T-helper 1 cell treated with Interleukin-12 subunit alpha and Interleukin-12 subunit beta and Interleukin-4 antibody, amounts not matched to agents 30 ng/mL and 1 ng/mL, for 36 hours (primary cell): Measurements from ENCODE around the gene MTIF3. TPM values are rescaled to one million over a fixed set of nuclear protein-coding genes. Genes with fewer than 3 reads are reported as not detected.

ENCODE experiments used
- intact Hi-C: fragments of 100-400 bp; cut with micrococcal nuclease; formaldehyde crosslinking; loops from one replicate; pipeline ENCODE4 v1.15.1; 2024
- total RNA-seq: library from RNA; stranded (reverse); gene quantifications from 2 replicates; pipeline ENCODE4 v1.2.3, GENCODE V29; 2022

The MTIF3 gene
- 47.6 and 52.6 TPM in 2 replicates for total RNA-seq

GRCh38 chr13:27449936-27450828 is at the start of gene MTIF3:
Gene MTIF3 (minus strand): TSS chr13:27450564. CDS start chr13:27440448, 10,116 bp downstream.
- intact Hi-C loops: loop anchor here (1.0 to 5.0 kb wide), 14 partner anchors 24 to 1229 kb away; partner anchors contain the start of genes LNX2, POMP, RASL11A and RPL21

GRCh38 chr13:27497563-27498230 is 47.3 kb upstream of the MTIF3 start:
- intact Hi-C loops: no loop called here

- intact Hi-C loops: no loop called here
These were observed 46.3 kb upstream of the MTIF3 start for GRCh38 chr13:27496536-27497273.

GRCh38 chr13:27496006-27496405 is 45.6 kb upstream of the MTIF3 start:
- intact Hi-C loops: no loop called here

- intact Hi-C loops: no loop called here
These were observed 45.2 kb upstream of the MTIF3 start for GRCh38 chr13:27495551-27495950.

- intact Hi-C loops: no loop called here
These were observed 43.6 kb upstream of the MTIF3 start for GRCh38 chr13:27493981-27494380.

GRCh38 chr13:27489456-27489855 is 39.1 kb upstream of the MTIF3 start:
- intact Hi-C loops: no loop called here

GRCh38 chr13:27487776-27488175 is 37.4 kb upstream of the MTIF3 start:
- intact Hi-C loops: no loop called here

- intact Hi-C loops: no loop called here
These were observed 33.1 kb upstream of the MTIF3 start for GRCh38 chr13:27483421-27483820.

- intact Hi-C loops: no loop called here
These were observed 32.6 kb upstream of the MTIF3 start for GRCh38 chr13:27482983-27483382.

- intact Hi-C loops: loop anchor here (1.0 kb wide), 1 partner anchor 345 kb away; no protein-coding TSS in a partner anchor
These were observed 31.4 kb upstream of the MTIF3 start for GRCh38 chr13:27481766-27482165.

- intact Hi-C loops: no loop called here
These were observed 26.8 kb upstream of the MTIF3 start for GRCh38 chr13:27476943-27477703.

GRCh38 chr13:27474751-27475268 is 24.4 kb upstream of the MTIF3 start:
- intact Hi-C loops: no loop called here

- intact Hi-C loops: no loop called here
These were observed 22.6 kb upstream of the MTIF3 start for GRCh38 chr13:27472941-27473340.

- intact Hi-C loops: no loop called here
These were observed 22.1 kb upstream of the MTIF3 start for GRCh38 chr13:27472441-27472840.

GRCh38 chr13:27470075-27470820 is 19.9 kb upstream of the MTIF3 start:
- intact Hi-C loops: no loop called here

- intact Hi-C loops: no loop called here
These were observed 16.1 kb upstream of the MTIF3 start for GRCh38 chr13:27466513-27466912.

GRCh38 chr13:27465611-27466010 is 15.2 kb upstream of the MTIF3 start:
- intact Hi-C loops: no loop called here

GRCh38 chr13:27463500-27463899 is 13.1 kb upstream of the MTIF3 start:
- intact Hi-C loops: no loop called here
